ENCODE data around the gene ADAMTS16.

Gene ADAMTS16

DNA sequence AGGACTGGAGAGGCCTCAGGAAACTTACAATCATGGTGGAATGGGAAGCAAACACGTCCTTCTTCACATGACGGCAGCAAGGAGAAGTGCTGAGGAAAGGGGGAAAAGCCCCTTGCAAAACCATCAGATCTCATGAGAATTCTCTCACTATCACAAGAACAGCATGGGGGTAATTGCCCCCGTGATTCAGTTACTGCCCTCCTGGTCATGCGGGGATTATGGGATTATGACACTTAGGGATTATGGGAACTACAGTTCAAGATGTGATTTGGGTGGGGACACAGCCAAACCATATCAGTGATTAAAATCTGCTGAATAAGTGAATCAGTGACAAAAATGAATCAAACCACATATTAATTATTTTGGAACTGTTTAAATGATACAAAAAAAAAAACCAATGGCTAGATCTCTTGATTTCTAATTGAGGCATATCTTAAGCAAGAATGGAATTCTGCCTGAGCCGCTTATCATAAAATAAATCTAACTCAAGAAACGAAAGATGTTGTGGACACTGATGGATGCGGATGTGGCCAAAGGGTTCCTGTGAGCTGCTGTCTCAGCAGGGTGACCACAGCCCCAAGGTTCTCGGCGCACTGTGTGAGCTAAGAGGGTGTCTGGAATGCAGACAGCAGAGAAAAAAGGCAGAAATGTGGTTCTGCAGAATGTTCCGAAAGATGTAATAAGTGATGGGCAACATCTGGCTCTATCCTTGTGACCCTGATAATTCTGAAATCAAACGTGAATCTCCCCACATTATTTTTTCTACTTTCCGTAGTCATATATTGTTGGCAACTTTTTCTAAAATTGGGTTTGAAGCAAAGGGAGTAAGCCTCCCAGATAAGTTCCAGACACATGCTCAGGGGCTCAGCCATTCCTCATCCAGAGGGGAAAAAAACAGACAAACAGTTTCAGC lies 175.2 kb downstream of the ADAMTS16 start:
- DNase-seq (ENCODE audit: low spot score): no peak

DNA sequence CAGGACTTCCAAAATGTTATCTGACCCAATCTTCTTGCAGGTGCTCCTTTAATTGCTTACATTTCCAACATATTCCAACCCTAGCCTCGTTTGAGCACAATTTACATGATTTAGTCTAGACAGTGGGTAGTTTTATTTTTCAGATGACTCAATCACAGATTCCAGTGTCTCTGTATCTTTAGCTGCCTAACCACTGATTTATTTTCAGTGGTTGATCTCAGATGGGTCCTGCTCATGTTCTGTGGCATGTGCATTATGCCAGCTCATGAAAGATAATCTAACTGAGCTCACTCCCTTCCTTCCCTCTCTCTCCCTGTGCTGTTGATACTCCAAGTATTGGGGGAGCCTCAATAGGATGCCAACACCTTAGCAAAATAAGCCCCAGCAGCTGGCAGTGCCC lies 176.2 kb downstream of the ADAMTS16 start:
- DNase-seq (ENCODE audit: low spot score): no peak

DNA sequence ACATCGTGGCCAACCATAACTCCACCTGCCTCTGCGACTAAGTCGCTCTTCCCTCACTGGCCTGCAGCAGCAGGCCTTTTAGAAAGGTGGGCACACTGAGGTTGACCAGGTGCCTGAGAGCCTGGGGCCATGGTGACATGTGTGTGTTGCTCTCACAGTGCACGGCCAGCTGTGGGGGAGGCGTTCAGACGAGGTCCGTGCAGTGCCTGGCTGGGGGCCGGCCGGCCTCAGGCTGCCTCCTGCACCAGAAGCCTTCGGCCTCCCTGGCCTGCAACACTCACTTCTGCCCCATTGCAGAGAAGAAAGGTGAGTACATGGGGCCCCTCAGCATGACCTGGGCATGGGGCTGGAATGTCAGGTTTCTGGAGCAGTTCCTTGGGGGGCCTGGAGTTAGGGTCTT lies 177.8 kb downstream of the ADAMTS16 start:
- no peak for DNase-seq (ENCODE audit: low spot score)

DNA sequence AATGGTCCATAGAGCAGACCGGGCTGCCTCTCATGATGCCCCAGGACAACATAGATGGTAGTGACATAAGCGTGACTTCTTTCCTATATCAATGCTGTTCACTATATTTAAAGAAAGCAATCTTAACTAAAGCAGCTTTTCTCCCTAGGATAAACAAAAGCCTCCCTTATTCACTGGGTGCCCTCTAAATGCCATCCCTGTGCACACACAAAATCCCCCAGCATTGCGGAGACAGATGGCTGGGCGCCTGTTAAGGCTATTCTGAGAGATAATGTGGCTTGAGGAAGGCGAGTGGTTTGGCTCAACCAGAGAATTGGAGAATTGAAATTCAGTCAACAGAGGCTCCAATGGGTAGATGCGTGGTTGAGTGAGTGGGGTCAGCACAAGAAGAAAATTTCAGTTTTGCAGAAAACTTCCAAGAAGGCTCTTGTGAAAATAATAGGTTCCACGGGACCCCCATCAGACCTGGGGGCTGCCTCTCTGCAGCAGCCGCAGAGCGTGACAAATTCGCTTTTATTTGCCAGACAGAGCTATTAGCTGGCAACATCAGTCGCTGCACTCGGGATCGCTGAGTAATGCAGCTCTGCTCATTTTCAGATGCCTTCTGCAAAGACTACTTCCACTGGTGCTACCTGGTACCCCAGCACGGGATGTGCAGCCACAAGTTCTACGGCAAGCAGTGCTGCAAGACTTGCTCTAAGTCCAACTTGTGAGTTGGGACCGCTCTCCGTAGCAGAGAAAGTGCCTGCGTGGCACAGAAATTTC lies 178.5 kb downstream of the ADAMTS16 start:
- no peak for DNase-seq (ENCODE audit: low spot score)

DNA sequence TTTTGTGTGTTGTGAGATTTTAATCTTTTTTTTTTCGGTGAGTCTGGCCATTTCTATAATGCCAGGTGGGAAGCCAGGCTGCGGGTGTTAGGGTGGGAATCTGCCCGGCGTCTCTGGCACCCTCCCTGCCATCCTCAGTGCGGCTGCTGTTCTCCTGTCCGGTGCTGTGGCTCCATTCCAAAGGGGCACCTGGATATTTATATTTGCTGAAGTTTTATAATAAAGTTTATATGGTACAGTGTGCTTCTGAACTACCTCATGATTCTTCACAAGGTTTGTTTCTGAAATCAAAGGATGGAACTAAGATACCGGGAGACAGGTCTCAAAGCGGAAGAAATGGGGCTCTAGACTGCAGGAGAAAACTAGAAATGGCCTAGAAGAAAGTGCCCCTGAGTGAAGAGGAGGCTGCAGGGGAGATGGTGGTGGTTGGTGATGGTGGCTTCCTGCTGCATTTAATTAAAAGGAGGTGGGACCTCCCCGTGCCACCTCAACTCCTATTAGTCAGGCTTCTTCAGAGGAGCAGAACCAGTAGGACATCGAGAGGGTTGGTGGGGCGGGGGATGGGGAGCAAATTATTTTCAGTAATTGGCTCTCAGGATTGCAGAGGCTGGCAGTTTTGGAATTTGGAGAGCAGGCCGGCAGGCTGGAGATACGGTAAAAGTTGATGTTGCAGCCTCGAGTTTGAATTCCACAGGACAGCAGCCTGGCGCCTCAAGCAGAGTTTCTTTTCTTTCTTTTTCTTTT lies 180.1 kb downstream of the ADAMTS16 start:
- DNase-seq (ENCODE audit: low spot score): no peak

DNA sequence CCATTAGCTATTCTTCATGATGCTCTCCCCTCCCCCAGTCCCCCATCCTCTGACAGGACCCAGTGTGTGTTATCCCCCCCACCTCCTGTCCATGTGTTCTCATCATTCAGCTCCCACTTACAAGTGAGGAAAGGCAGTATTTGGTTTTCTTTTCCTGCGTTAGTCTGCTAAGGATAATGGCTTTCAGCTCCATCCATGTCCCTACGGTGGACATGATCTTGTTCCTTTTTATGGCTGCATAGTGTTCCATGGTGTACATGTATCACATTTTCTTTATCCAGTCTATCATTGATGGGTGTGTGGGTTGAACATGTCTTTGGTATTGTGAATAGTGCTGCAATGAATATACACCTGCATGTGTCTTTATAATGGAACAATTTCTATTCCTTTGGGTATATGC lies 181.0 kb downstream of the ADAMTS16 start:
- DNase-seq (ENCODE audit: low spot score): no peak

DNA sequence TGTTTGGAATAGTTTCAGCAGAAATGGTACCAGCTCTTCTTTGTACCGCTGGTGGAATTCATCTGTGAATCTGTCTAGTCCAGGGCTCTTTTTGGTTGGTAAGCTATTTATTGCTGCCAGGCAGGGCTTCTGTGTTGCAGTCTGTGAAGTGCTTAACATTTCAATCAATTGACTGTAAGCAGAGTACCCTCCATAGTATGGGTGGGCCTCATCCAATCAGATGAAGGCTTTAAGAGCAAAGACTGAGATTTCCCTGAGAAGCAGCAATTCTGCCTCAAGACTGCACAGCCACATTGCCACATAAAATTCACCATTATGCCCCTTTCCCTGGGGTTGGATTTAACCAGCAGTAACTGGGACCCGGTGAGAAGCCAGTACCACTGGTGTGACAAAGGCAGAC lies 183.4 kb downstream of the ADAMTS16 start:
- no peak for DNase-seq (ENCODE audit: low spot score)

DNA sequence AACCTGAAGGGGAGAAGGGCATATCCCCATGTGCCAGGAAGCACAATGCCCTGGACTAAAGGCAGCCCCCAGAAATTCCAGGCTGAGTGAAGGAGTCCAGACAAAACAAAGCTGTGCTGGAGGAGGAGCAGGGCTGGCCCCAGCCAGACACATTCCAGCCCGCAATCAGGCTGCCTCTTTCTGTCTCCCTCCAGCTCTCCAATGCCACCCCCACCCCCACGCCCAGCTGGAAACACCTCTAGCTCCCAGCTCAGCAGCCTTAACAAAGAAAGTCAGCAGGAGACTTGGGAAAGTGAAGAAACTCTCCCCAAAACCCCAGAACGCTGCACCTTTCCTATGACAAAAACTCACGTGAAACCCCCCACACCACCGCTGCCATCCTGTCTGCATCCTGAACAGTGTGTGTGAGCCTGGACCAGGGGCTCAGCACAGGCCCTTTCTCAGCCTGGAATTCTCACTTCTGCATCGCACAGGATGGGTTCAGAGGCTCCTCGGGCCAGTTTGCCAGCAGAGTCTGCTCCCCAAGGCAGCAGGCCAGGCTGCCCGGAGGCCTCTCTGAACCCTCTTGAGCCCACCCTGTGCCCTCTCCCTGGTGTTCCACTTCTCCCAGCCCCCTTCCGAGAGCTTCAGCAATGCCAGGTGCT lies 186.1 kb downstream of the ADAMTS16 start:
- no peak for DNase-seq (ENCODE audit: low spot score)

DNA sequence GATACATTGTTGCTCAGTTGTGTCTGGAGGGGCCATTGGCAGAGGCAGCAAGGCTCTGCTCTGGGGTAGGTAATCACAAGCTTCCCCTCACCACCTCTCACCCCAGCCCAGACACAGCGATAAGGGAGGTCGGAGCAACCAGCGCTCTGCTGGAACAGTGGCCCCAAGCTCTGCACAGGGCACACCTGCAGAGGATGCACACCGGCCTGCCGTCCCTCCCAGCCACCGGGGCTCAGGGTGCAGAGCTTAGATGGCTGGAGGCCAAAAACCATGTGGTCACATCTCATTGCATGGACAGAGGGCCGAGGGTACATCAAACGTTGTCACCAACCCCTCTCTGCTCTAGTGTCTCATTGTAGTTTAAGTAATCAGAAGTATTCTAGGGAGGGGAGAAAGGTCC lies 187.0 kb downstream of the ADAMTS16 start:
- DNase-seq (ENCODE audit: low spot score): no peak

DNA sequence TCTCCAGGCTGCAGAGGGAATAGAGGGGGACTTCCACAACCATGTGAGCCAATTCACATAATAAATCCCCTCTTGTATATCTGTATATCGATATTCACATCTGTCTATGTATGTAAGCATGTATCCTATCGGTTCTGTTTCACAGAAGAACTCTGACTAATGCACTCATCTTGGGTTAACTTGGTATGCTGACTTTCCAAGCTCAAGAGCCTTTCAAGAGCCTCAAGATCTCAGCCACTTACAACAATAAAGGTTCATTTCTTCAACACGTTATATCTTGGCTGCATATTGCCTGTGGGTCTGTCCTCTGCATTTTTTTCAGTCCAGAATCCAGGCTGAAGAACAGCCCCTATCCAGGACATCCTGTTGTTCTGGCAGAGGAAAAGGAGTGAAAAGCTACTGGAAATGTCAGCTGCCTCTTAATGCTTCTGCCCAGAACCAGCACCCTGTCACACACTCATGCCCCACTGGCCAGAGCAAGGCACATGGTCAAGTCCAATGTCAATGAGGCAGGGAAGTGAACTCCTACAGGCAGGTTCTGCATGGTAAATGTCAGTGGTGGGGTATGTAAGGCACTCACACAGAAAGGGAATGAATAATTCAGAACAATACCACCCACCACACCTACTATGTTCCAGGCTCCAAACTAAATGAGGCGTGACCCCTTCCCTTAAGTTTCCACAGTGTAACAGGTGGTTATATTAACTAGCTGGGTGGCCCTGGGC lies 190.8 kb downstream of the ADAMTS16 start:
- DNase-seq (ENCODE audit: low spot score): no peak

DNA sequence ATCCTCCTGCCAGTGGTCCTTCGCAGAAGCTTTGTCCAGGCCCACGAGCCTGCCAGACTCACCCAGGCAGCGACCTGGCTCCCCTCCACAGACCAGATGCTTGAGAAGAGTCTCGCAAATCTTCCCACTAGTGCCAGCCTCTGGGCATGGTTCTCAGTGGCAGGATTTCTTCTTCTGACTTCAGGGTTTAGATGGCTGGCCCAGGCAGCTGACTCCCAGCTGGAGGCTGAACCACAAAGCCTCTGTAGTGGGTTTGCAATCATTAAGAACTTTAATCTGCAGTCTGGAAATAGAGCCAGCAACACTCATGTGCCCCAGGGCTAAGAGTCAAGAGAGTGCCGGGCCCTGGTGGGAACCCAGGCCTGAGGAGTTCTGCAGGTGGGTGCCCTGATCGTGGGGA lies 191.7 kb downstream of the ADAMTS16 start:
- no peak for DNase-seq (ENCODE audit: low spot score)

DNA sequence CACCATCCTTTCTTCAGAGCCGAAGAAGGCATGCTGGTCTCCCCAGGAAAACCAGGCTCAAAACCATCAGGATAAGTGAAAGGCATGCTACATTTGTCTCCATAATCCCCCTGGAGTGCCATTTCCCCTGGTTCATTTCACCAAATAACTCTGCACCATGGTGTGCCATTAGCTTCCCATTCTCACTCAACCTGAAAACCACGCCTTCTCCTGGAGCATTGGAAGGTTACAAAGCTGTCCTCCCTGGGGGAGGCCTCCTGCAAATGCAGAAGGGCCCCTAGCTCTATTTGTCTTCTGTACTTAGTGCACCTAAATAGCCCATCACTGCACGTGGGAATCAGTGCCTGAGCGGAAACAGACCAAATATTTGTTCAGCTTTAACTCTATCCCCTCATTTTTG lies 192.2 kb downstream of the ADAMTS16 start:
- no peak for DNase-seq (ENCODE audit: low spot score)

DNA sequence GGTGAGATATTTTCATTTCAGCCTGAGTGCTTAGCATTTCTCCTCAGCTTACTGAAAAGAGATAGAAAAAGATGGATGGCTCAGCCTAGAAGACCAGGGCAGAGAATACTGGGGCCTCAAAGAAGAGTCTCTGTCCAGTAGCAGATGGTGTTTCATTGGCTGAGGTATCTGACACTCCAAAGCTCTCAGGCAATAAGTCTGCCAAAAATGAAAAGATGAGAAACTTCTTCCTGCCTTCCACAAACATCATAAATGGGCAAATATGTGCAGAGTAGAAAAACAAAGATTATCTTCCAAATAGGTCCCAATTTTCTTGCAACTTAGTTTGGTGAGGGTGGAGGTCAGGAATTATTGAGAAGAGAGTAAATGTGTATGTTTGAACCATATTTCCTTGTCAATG lies 195.0 kb downstream of the ADAMTS16 start:
- DNase-seq (ENCODE audit: low spot score): no peak

DNA sequence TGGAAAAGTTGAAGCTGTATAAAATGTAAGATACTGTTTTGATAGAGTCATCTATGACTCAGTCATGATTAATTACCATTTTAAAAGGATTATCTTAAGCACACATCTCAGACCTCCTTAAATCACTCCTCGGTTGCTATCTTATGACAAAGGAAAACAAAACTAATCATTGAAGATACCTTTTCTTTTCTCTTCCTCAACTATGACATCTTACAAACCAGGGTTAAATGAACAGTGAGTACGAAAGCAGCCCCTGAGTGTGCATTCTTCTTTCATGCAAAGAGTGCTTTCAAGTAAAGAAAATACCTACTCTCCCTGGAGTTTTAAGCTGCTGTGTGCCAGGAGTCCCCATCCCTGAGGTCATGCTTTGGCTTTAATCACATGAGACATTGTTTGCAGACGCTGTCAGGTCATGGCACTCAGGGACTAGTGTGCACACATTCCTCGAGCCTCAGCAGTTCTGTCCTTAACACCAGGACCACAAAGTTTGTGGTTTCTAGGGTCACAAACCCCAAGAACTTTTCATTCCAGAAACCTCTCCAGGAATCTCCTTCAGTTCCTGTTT lies 195.7 kb downstream of the ADAMTS16 start:
- no peak for DNase-seq (ENCODE audit: low spot score)

DNA sequence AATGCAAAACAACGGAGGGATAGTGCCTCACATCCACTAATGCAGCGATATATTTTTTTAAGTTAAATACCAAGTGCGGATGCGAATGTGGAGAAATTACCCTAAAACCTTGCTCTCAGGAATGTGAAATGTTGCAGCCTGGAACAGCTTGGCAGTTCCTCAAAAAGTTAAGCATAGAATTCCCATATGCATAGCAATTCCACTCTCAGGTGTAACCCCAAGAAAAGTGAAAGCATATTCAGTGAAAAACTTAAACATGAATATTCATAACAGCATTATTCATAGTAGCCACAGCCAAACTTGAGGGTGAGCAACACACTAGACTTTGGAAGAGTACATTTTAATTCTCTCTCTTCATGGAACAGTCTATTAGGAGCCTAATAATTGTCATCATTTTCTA lies 199.1 kb downstream of the ADAMTS16 start:
- DNase-seq (ENCODE audit: low spot score): no peak

DNA sequence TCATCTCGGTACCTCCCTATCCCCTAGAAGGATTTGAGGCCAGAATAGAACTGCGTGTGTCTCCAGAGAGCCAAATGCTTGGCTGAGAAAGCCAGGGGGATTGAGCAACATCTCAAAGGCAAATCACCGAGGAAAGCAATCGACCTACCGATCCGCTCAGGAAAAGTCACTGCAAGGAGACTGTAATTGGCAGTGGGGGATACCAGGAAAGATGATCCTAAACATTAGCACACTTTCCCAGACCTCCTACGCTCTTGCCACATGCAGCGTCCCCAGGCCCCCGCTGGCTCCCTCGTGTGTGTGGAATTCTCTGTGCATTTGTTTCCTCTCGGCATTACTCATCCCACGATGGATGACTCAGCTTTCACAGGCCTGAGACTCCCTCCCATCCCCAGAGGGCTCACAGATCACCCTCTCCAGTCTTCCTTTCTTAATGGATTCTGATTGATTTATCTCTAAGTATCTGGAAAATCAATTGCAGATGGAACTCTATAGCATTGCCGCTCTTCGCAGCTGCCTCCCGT lies 200.1 kb downstream of the ADAMTS16 start:
- DNase-seq (ENCODE audit: low spot score): peak; percentile 75

DNA sequence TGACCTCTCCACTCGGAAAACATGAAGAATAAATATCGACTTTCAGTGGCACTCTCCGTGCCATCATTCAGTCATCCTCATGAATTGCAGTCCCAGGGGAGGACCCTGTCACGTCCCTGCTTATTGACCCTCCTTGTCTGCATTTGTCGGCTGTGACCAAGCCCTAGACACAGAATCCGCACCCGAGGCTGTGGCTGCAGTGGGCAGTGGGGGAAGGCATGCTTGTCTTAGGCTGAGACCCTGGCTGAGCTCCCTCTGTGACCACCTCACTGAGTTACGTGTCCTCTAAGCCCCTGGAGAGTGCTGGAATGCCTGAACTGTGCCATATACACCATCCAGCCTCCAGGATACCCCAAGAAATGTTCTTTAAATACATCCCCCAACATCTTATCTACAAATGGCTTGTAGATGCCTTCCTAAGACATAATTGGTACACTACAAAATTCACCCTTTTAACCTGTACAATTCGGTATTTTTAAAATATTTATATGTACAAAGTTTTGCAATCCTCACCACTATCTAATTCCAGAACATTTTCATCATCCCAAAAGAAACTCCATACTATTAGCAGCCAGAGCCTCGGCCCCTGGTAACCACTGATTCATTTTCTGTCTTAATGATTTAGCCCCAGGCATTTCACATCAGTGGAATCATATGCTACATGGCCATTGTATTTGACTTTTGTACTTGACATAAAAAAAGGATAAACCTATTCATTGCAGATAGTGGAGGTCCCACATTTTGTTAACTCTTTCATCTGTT lies 201.6 kb downstream of the ADAMTS16 start:
- no peak for DNase-seq (ENCODE audit: low spot score)

DNA sequence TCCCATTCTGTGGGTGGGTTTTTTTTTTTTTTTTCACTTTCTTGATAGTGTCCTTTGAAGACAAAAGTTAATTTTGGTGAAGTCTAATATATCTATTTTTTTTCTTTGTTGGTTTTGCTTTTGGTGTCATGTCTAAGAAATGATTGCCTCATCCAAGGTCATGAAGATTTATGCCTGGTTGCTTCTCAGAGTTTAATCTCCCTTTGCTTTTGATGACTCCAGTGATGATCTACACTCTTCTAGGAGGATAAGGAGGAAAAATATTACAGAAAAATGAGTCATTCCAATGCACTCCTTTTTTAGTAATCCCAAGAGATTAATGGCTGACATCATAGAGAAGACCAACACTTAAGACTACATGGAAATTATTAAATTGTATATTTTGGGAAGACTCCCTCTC lies 202.7 kb downstream of the ADAMTS16 start:
- no peak for DNase-seq (ENCODE audit: low spot score)

DNA sequence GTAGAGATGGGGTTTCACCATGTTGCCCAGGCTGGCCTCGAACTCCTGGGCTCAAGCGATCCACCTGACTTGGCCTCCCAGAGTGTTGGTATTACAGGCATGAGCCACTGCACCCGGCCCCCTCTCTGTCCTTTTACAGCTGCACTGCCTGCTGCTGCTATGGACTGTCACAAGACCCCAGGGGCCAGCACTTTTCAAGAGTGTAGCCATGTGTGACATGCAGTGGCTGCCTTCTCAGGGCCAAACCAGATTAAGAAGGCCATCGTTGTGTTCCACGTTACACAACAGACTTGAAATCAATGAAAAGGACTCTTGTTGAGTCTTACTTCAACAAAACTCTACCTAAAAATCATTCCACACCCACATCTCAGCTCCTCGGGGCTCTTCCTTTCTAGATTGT lies 203.4 kb downstream of the ADAMTS16 start:
- DNase-seq (ENCODE audit: low spot score): no peak

DNA sequence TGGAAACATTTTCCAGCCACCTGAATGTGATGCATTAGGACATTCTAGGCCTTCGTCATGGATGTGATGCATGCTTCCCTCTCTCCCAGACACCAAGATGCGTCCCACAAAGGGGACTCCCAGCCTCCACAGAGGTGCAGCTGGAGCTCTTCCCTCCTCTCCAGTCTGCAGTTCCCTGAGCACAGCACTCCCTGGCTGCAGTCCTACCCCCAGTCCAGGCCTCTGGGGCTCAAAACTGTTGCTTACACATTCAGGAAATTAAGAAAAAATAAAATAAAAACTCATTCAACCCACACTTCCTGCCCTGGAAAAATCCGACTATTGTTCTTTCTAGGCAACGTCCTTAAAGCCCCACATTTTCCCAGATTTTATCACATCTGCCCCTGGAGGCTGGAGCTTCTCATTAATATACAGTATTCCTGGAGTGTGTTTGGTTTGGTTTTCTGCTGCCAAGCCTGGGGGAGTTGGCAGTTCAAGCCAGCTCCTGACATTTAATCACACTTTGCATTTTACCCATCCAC lies 204.0 kb downstream of the ADAMTS16 start:
- DNase-seq (ENCODE audit: low spot score): no peak
